Dermis microvascular lymphatic vessel endothelial cell (primary cell): Measurements from ENCODE around the gene INSYN1. TPM values are rescaled to one million over a fixed set of nuclear protein-coding genes. Genes with fewer than 3 reads are reported as not detected.
"Not testable (repeated sequence)": the region's sequence is repeated elsewhere in the genome, so short reads cannot be mapped to it uniquely, and the experiment has no call there.

Source experiments
- DNase-seq, 2 donors: peaks; one replicate each; pipeline versions ENCODE4 v3.0.0 to v3.0.0-alpha.2; 2010; ENCODE audit warnings: low read depth in 2 of 2
- total RNA-seq: library from RNA; depleted of rRNA; stranded (reverse); fragments of >200 nt; gene quantifications from 2 replicates; pipeline ENCODE4 v1.2.1, GENCODE V29; 2014

The INSYN1 gene
- total RNA-seq, 1 donor from 2014 or later = 0.13 TPM

DNA sequence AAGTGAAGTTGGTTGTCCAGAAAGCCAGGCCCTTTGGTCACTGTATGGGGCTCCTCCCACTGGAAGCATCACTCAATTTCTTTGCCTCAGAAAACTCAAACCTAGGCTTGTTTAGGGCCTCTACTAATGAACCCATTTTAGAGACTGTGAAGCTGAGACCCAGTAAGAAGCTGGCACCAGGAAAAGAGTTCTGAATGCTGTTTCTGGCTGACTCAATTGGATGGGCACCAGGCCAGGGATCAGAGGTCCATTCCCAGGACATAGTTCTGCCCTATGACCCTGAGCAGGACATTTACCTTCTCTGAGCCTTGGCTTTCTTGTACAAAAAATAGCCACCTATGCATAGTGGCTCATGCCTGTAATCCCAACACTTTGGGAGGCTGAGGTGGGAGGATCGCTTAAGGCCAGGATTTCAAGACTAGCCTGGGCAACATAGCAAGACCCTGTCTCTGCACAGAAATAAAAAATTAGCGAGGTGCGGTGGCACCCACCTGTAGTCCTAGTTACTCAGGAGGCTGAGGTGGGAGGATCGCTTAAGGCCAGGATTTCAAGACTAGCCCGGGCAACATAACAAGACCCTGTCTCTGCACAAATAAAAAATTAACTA, 38.4 kb downstream of the INSYN1 start:
- DNase-seq = no peak

DNA sequence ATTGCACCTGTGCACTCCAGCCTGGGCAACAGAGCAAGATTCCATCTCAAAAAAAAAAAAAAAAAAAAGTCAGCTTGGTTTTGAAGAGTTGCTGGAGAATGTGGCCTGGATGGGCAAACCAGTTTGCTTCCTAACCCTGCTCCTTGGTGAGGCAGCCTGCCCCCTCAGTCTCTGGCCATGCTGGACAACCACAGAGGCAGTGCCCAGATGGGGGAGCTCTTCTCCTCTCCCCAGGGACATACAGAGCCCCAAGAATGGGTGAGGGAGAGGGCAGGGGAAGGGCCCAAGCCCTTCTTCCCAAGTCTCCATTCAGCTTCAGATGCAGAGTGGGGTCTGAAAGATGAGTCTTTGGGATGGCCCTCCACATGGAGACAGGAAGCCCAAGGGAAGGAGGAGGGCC, 41.0 kb downstream of the INSYN1 start:
- DNase-seq = no peak

DNA sequence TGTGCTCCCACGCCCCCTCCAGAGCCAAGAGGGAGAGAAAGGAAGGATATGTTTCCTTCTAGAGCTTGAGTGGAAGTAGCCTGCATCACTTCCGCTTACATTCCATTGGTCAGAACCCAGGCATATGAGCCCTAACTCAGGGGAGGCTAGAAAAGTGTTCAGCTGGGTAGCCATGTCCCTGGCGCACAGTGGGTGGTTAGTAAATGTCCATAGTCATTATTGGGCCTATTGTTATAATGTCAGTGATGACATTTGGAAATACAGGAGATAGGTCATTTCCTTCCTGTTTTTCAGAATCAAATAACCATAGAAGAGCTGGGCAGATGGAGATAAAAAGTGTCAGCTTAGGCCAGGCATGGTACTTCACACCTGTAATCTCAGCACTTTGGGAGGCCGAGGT, 41.6 kb downstream of the INSYN1 start:
- peak; percentile 44 to 70 for DNase-seq

DNA sequence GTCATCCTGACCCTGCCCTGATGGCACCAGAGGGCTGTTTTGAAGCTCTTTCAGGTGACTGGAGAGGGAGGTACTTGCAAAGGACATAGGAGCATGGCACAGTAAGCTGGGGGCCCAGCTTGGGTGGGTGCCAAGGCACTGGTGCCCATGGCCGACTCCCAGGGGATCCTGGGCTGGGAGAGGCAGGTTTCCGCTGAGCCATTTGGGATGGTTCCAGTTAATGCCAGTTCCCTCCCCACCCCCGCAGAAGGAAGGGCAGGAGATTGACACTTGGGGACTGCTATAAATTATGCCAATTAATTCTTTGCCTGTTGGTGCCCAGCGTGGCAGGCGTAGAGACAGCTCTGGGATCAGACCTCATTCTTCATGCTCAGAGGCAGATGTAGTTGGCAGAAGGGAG, 42.8 kb downstream of the INSYN1 start:
- DNase-seq = no peak

DNA sequence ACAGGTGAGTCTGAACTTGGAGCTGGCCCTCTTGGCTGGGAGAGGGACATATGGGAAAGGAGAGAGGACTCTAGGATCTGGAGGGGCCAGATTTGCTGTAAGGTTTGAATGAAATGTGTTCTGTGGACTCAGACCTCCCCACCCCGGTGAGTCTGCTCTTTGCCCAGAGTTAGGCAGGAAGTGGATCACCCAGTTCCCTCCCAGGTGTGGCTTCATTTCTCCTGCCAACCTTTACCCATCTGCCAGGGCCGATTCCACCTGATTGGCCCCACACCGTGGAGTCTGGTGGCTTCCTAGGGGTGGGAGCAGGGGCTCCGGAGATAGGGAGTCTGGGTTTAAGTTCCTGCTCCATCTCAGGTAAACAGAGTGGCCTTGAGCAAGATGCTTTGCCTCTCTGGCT, 43.5 kb downstream of the INSYN1 start:
- DNase-seq = no peak

DNA sequence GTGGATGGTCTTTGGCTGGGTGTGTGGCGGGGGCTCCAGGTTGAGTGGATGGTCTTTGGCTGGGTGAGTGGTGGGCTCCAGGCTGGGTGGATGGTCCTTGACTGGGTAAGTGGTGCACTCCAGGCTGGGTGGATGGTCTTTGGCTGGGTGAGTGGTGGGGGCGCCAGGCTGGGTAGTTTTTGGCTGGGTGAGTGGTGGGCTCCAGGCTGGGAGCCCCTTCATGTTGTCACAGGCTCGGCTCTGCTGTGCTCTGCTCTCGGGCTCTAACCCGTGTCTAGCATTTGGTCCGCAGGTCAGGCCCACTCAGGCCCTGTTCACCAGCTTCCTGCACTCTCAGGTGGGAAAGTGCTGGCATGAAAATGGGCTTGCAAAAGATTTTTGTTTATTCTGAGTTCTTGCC, 43.9 kb downstream of the INSYN1 start:
- no peak for DNase-seq

DNA sequence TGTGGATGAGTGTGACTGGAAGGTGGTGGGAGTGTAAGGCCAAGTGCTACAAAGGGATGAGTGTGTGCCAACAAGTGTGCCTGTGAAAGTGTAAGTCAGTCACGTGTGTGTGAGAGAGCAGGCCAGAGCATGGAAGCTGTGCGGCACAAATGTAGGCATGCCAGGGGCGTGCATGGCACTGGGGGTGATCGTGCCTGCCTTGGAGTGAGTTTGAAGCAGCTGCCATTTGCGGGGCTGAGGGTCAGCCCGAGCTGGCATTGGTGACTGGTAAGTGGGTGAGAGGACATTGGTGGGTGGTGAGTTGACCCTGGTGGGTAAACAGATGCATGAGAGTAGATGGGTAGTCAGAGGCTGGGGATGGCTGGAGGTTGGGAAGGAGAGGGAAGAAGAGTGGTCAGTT, 44.5 kb downstream of the INSYN1 start:
- no peak for DNase-seq

DNA sequence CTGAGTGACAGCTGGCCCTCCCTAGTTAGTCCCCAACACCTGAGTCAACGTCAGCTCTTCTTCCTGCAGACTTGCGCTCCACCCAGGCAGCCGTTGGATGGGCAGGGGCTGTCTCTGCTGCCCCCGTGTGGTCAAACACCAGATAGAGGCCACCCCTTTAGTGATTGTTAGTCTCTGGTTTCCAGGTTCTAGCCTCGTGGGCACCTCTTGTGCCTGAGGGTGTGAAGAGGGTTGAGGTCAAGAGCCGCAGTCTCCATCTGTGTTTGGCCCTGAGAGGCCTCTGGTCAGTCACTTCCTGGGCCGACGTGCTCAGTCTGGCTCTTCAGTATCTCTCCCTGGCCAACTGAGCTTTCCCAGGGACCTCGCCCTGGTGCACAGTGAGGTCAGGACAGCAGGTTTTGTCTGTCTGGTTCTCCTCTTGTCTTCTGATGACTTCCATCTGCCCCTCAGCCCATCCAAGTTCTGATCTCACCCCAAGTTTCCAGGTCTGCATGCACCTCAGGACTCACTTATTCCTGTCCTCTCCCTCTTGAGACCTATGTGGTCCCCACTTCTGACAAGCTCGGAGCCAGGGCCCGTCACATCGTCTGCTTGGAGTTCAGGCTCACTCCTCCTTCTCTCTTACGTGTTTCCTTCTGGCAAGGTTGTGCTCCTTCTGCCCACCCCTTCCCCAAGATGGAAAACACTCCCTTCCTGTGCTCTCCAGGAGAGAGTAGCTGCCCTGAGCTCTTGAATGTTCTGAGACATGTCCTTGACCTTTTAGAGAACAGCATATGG, 48.1 kb downstream of the INSYN1 start:
- peak; percentile 24 to 58 for DNase-seq

DNA sequence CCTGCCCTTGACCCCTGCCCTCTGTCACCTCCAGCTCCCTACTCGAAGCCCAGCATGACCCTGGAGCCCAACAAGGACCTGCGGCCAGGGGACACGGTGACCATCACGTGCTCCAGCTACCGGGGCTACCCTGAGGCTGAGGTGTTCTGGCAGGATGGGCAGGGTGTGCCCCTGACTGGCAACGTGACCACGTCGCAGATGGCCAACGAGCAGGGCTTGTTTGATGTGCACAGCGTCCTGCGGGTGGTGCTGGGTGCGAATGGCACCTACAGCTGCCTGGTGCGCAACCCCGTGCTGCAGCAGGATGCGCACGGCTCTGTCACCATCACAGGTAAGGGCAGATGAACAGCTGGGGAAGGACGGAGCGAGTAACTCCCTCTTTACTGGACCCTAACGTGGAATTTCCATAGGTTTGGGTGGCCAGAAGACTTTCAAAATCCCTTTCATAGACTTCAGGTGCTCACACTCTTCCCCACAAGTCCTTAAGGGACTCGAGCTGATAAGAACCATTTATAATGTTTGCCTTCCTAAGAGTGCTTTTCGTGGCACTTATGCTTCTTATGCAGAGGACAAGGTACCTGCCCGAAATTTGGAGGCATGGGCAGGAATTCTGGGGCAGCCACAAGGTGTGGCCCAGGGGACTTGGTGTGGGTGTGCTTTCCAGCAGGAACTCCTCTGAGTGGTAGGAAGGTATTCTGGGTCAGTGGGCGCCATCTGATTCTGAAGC, 48.8 kb downstream of the INSYN1 start:
- not testable (repeated sequence) for DNase-seq

DNA sequence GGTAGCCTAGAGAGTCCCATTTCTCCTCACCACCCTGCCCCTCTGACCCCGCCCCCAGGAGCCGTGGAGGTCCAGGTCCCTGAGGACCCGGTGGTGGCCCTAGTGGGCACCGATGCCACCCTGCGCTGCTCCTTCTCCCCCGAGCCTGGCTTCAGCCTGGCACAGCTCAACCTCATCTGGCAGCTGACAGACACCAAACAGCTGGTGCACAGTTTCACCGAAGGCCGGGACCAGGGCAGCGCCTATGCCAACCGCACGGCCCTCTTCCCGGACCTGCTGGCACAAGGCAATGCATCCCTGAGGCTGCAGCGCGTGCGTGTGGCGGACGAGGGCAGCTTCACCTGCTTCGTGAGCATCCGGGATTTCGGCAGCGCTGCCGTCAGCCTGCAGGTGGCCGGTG, 49.5 kb downstream of the INSYN1 start:
- DNase-seq = not testable (repeated sequence)

DNA sequence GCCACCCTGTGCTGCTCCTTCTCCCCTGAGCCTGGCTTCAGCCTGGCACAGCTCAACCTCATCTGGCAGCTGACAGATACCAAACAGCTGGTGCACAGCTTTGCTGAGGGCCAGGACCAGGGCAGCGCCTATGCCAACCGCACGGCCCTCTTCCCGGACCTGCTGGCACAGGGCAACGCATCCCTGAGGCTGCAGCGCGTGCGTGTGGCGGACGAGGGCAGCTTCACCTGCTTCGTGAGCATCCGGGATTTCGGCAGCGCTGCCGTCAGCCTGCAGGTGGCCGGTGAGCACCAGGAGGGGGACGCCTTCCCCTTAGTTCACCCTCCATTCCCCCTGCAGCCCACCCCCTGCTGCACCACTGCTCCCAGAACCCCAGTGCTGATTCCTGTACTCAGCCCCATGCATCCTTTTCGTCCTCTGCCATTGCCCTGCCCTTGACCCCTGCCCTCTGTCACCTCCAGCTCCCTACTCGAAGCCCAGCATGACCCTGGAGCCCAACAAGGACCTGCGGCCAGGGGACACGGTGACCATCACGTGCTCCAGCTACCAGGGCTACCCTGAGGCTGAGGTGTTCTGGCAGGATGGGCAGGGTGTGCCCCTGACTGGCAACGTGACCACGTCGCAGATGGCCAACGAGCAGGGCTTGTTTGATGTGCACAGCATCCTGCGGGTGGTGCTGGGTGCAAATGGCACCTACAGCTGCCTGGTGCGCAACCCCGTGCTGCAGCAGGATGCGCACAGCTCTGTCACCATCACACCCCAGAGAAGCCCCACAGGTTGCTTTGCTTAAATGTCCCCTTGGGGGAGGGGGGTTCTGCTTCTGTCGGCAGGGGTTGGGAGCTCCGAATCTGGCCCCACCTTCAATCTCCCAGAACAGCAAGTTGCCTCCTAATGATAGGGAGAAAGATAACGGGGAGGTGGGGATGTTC, 50.6 kb downstream of the INSYN1 start:
- DNase-seq = not testable (repeated sequence)

DNA sequence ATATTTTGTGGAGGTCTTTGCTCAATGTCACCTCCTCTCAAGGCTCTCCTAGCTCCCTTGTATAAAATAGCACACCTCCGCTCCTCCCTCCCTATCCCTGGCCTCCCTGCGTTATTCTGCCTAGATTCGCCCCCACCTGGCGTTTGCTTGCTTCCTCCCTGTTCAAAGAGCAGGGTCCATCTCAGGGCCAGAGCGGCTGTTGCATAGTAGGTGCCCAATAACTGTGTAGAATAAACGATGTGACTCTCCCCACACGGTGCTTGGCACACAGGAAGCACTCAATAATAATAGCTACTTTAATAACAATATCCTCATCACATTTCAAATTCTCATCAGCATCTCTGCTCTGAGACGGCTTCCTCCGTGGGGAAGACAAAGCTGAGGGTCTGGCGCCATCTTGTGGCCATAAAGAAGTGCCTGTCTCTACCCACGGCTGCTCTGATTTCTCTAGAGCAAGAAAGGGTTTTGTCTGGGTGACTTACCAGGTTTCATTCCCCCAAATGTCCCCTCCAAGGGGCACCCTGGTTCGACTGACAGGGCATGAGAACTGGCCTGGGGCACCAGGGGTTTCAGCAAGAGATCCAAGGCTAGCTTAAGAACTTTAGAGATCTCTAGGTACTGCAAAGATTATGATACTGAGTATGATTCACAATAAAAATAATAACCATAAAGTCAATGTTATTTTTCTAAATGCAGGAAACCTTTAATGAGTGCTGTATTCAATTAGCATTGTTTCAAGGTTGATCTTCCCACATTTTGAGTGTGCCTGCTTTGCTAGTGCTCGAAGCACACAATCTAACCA, 52.9 kb downstream of the INSYN1 start:
- peak; percentile 57 to 82 for DNase-seq

DNA sequence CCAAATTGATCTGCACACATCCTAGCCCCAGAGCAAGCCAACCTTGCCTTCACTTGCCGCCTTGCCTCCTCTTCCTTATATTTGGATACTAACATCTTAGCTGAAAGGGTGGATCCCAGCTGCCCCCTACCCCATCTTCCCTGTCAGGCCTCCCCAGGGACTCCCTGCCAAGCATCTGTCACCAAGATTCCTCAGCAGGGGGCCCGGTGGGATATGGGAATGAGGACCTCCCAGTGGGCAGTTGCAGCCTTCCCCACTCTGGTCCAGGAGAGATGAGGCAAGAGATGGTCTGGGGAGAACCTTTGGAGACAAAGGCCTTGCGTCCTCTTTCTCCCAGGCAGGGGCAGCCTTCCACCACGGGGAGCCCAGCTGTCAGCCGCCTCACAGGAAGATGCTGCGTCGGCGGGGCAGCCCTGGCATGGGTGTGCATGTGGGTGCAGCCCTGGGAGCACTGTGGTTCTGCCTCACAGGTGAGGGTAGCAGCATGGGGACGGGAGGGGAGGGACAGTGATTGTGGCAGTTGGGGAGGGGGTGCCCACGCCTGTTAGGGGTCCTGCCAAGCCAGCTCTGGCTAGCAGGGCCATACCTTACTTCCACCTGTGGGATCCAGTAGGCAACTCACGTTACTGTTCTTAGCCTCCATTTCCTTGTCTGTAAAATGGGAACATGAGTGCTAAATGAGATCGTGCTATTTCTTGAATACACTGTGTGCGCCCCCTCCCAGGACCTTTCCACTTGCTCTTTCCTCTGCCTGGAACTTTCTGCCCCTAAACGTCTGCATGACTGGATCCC, 53.7 kb downstream of the INSYN1 start:
- DNase-seq = no peak

DNA sequence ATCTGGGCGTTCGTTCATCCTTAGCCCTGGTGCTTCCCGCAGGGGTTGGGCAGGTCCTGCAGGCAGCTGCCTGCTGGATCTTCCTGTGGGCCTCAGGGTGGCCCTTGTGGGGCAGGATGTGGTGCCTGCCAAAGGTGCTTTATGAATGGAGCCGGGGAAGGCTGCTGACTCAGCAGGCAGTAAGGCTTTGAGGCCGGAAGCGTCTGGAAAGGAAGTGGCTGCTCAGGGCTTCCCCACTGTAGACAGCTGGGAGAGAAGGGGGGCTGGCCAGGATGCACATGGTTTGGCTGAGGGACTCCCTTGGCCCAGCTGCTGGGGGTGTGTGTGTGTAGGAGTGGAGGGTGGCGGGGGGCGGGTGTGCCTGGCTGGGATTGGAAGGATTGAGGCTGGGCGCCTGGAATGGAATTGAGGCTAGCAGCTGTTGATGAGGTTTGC, 56.1 kb downstream of the INSYN1 start:
- DNase-seq = peak; percentile 90 to 99

DNA sequence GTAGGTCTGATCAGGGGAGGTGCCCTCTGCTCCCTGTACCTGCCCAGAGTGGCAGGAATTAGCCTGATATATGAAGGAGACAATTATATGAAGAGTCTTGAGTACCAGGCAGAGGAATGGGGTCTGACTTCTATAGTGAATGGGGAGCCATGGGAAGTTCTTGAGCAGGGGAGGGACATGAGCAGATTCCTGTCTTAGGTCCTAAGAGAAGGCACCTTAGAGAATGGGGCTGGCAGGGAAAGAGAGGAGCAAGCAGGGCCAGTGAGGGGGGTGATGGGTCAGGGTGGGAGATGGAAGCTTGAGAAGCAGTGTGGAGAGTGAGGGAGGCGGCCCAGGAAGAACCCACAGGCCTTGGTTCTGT, 56.5 kb downstream of the INSYN1 start:
- DNase-seq = no peak

DNA sequence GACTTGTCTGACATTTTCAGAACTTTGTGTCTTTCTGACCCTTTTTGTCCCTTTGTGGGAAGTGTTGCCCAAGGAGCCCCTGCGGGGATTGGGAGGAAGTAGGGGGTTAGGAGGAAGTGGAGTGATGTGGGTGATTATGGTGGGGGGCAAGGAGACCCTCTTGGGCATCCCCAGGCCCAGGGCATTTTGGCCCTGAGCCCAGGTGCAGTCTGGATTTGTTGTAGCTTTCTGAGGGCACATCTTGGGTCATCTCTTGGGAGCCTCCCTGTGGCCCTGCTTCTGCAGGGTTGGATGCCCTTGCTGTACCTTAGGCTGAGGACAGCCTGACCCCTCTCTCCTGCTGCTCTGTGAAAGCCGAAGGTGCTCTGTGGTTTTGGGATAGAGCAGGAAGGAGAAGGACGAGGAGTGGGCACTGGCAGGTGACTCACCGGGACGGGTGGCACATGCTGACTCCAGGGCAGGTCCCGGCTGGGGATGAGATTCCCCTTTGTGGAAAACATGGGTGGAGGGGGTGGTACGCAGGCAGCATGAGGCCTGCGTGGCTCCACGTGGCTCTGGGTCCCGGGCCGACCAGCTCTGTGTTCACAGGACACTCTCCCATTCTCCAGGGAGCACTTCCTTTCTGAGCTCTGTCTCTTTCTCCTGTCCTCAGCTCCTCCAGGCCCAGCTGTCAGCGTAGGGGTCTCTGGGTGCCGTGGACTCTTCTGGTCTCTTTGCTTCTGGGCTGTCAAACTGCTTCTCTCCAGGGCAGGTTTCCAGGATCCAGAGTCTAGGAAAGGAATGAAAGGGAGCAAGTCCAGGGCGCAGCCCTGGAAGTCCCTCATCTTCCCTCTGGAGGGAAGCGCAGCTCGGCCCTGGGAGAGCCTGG, 57.1 kb downstream of the INSYN1 start:
- no peak for DNase-seq

DNA sequence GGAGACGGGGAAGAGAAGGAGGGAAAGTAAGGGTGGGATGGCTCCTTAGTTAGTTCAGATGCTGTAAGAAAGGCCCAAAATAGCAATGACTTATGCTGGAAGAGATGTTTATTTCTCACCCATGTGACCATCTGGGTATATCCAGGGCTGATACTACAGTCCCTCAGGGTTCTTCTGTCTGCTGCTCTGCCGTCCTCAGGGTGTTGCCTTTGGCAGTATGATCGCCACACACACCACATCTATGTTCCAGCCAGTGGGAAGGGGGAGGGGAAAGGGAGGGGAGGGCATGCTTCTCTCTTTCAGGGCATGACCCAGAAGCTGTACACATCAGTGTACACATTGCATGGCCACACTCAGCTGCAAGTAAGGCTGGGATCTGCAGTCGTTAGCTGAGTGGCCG, 58.7 kb downstream of the INSYN1 start:
- no peak for DNase-seq

DNA sequence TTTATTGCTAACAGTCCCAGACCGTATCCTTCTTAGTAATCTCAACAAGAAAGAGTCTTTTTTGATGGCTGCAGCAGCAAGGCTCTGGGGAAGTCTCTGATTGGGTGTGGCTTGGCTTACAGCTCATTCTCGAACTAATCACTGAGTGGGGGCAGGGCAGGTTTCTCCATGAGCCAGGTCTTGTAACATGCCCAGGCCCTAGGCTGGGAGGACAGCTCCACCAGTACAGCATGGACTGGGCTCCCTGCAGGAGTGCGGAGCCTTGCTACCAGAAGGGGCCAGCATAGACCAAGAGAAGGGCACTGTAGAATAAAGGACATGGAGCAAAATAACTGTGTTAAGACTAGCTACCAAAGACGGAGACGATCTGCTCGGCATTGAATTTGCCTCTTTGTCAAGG, 61.8 kb downstream of the INSYN1 start:
- DNase-seq = peak in 1 of 2 donors; percentile 33

DNA sequence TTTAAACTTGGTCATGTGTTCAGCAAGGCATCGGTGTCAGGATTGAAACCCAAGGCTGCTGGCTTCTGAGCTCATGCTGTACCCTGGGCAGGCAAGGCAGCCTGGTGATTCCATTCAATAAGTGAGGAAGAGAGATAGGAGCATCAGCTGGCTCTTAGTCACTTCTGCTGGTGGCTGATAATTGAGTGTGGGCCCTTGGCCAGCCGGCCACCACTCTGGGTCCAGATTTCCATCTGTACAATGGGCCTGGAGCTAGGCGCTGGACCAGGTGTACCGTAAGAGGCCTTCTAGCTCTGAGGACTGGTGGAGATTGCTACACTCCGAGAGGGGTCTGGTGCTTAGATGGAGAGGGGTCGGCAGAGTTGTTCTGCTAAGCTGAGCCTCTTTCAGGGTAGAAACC, 64.7 kb downstream of the INSYN1 start:
- peak in 1 of 2 donors; percentile 55 for DNase-seq
